ENCODE data around the gene CLEC16A.

CLEC16A gene

DNA sequence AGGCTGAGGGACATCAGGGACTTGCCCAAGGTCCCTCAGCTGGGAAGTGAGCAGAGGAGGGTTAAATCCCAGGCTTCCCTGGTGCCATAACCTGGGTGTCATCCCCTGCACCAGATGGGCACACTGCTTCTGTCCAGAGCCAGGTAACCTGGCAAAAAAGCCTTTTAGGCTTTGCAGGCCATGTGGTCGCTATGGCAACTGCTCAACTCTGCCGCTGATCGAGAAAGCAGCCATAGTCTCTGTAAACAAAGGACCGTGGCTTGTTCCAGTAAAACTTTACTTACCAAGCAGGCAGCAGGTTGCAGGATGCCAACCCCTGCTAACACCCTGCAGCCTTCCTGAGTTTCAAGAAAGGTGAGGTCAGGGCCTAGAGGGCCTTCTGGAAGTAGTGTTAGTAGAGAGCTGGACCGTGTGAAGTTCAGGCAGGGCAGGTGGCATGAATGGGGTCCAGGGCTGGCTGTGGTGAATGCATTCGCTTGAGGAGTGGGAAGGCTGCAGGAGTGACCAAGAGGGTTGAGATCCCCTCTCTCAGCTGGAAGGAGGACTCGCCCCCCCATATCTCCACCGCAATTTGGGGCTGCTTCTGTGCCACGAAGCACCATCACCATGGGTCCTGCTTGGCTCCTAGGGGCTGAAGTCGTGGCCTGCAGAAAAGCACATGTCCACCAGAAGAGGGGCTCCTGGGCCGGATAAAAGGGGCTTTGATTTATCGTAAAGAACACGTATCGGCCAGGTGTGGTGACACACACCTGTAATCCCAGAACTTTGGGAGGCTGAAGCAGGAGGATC, 220.3 kb downstream of the CLEC16A start:
- no peak overlapping the region for H3K27ac ChIP-seq (ENCODE audit: low read depth, low read length)
- no peaks in the 10 kb centered on the region for H3K27me3 ChIP-seq (ENCODE audit: control insufficient read depth in 5 of 5, insufficient read depth in 4 of 5, low read length in 5 of 5)
- H3K9ac ChIP-seq (ENCODE audit: low read length in 5 of 5), result no peak overlapping the region
- H3K36me3 ChIP-seq (ENCODE audit: control insufficient read depth in 5 of 5, insufficient read depth in 5 of 5, low read length in 5 of 5), result peaks cover 0 to 41% (median 26%) of the 10 kb centered on the region in 5 donors
- peaks cover 0 to 20% (median 16%) of the 10 kb centered on the region in 5 donors for H3K4me1 ChIP-seq (ENCODE audit: control insufficient read depth in 5 of 5, insufficient read depth in 5 of 5, low read length in 5 of 5)
- no peaks in the 10 kb centered on the region for H3K9me3 ChIP-seq (ENCODE audit: control insufficient read depth in 5 of 5, low read length in 5 of 5)
- H3K4me3 ChIP-seq (ENCODE audit: low read depth in 1 of 5, low read length in 5 of 5), result no peak overlapping the region

DNA sequence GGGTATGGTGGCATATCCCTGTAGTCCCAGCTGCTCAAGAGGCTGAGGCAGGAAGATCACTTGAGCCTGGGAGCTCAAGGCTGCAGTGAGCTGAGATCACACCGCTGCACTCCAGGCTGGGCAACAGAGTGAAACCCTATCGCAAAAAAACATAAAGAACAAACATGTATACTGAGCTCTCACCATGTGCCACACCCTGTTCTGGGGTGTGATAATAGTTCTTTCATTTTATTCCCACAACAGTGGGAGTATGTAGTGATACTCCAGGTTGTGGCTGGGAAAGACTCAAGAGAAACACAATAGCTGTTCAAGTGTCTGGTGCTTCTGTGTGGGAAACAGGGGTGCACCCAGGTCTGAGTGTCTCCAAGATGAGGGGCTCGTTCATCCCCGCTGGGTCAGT, 221.0 kb downstream of the CLEC16A start:
- Histone ChIP-seq H3K9me3 (ENCODE audit: control insufficient read depth in 5 of 5, low read length in 5 of 5) (no peaks in the 10 kb centered on the region), H3K27ac (ENCODE audit: low read depth, low read length) (no peak overlapping the region), H3K36me3 (ENCODE audit: control insufficient read depth in 5 of 5, insufficient read depth in 5 of 5, low read length in 5 of 5) (peaks cover 0 to 48% (median 29%) of the 10 kb centered on the region in 5 donors)

DNA sequence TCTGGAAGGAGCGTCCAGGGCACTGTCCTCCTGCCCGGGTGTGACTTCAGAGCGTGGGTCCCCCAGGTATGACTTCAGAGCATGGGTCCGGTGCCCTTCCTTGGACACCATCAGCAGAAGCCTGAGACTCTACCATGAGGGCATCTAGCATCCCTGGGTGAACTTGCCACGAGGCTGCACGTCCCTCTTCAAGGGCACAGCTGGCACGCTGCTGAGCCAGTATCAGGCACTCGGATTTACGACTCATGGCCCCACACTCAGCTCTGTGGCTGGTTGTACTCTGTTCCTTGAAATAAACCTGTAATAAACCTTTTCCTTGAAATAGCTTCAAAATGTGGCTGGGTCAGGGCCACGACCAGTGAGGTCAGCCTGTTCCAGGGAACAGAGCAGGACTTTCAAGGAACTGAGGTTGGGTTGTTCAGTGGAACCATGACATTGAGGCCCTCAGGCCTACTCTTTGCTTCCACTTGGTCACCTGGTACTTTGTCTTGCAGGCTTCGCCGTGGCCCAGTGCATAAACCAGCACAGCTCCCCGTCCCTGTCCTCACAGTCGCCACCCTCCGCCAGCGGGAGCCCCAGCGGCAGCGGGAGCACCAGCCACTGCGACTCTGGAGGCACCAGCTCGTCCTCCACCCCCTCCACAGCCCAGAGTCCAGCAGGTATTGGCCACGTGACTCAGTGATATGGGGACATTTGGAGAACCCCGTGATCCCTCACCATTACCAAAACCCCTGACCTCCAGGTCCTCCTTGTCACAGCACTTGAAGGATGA, 221.7 kb downstream of the CLEC16A start:
- no peak overlapping the region for H3K9ac ChIP-seq (ENCODE audit: low read length in 5 of 5)
- no peak overlapping the region for H3K4me3 ChIP-seq (ENCODE audit: low read depth in 1 of 5, low read length in 5 of 5)
- peaks cover 0 to 52% (median 29%) of the 10 kb centered on the region in 5 donors for H3K36me3 ChIP-seq (ENCODE audit: control insufficient read depth in 5 of 5, insufficient read depth in 5 of 5, low read length in 5 of 5)
- H3K4me1 ChIP-seq (ENCODE audit: control insufficient read depth in 5 of 5, insufficient read depth in 5 of 5, low read length in 5 of 5), result peaks cover 0 to 19% (median 16%) of the 10 kb centered on the region in 5 donors
- H3K27me3 ChIP-seq (ENCODE audit: control insufficient read depth in 5 of 5, insufficient read depth in 4 of 5, low read length in 5 of 5), result no peaks in the 10 kb centered on the region
- H3K27ac ChIP-seq (ENCODE audit: low read depth, low read length), result no peak overlapping the region
- H3K9me3 ChIP-seq (ENCODE audit: control insufficient read depth in 5 of 5, low read length in 5 of 5), result no peaks in the 10 kb centered on the region

More for the DNA sequence above, 221.0 kb downstream of the CLEC16A start:
- H3K27me3 ChIP-seq (ENCODE audit: control insufficient read depth in 5 of 5, insufficient read depth in 4 of 5, low read length in 5 of 5), result no peaks in the 10 kb centered on the region
- H3K9ac ChIP-seq (ENCODE audit: low read length in 5 of 5), result no peak overlapping the region
- H3K4me1 ChIP-seq (ENCODE audit: control insufficient read depth in 5 of 5, insufficient read depth in 5 of 5, low read length in 5 of 5), result peaks cover 0 to 20% (median 16%) of the 10 kb centered on the region in 5 donors
- no peak overlapping the region for H3K4me3 ChIP-seq (ENCODE audit: low read depth in 1 of 5, low read length in 5 of 5)

DNA sequence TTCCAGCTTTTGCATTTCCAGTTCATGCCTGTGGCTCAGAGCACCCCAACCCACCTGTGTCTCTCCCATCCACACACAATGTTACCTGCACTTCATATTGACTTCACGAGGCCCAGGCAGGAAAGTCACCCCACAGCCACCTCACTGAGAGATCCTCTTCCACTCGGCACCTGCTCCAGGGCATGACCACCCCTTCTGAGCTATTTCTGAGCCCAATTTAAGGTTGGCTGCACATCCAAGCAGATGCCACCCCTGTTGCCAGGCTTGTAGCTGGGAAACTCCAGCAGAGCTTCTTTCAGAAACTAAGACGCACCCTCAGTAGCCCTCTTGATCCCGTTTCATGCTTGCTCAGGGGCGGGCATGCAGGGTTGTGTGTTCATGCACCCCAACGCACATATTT, 223.2 kb downstream of the CLEC16A start:
- no peak overlapping the region for H3K4me3 ChIP-seq (ENCODE audit: low read depth in 1 of 5, low read length in 5 of 5)
- H3K27me3 ChIP-seq (ENCODE audit: control insufficient read depth in 5 of 5, insufficient read depth in 4 of 5, low read length in 5 of 5), result no peaks in the 10 kb centered on the region
- peaks cover 0 to 58% (median 33%) of the 10 kb centered on the region in 5 donors for H3K36me3 ChIP-seq (ENCODE audit: control insufficient read depth in 5 of 5, insufficient read depth in 5 of 5, low read length in 5 of 5)
- H3K9me3 ChIP-seq (ENCODE audit: control insufficient read depth in 5 of 5, low read length in 5 of 5), result no peaks in the 10 kb centered on the region
- no peak overlapping the region for H3K27ac ChIP-seq (ENCODE audit: low read depth, low read length)
- no peak overlapping the region for H3K9ac ChIP-seq (ENCODE audit: low read length in 5 of 5)
- H3K4me1 ChIP-seq (ENCODE audit: control insufficient read depth in 5 of 5, insufficient read depth in 5 of 5, low read length in 5 of 5), result peaks cover 0 to 5% (median 3%) of the 10 kb centered on the region in 5 donors

DNA sequence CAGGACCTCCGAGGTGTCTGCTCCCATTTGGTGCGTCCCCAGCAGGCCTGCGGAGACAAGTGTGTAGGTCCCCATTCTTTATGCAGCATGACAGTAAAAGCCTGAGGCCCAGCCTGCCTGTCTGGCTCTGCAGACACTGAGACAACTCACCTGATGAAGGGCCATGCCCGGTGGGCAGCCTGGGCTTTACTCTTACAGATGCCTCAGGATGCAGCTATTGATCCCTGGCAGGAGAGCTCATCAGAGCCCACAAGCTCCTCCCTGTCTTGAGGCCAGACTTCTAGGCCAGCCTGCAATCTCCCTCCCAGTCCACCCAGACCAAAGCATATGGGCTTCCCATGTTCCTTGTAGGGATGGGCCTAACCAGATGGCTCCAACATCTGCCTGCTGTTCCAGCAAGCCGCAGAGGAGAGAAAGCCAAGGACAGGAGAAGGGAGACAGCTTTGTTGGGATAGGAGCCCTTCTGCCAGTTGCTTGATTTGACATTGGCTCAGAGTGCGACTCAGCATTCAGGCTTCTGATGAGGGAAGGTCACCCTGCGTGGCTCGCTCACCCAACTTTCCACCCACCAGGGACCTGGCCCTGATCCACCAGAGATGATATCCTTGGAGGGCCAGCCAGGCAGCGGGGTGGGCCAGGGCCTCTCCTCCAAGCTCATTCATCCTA, 224.2 kb downstream of the CLEC16A start:
- H3K4me1 ChIP-seq (ENCODE audit: control insufficient read depth in 5 of 5, insufficient read depth in 5 of 5, low read length in 5 of 5), result no peaks in the 10 kb centered on the region
- no peaks in the 10 kb centered on the region for H3K27me3 ChIP-seq (ENCODE audit: control insufficient read depth in 5 of 5, insufficient read depth in 4 of 5, low read length in 5 of 5)
- no peak overlapping the region for H3K27ac ChIP-seq (ENCODE audit: low read depth, low read length)
- H3K4me3 ChIP-seq (ENCODE audit: low read depth in 1 of 5, low read length in 5 of 5), result no peak overlapping the region
- no peak overlapping the region for H3K9ac ChIP-seq (ENCODE audit: low read length in 5 of 5)
- H3K36me3 ChIP-seq (ENCODE audit: control insufficient read depth in 5 of 5, insufficient read depth in 5 of 5, low read length in 5 of 5), result peaks cover 0 to 64% (median 34%) of the 10 kb centered on the region in 5 donors
- no peaks in the 10 kb centered on the region for H3K9me3 ChIP-seq (ENCODE audit: control insufficient read depth in 5 of 5, low read length in 5 of 5)

DNA sequence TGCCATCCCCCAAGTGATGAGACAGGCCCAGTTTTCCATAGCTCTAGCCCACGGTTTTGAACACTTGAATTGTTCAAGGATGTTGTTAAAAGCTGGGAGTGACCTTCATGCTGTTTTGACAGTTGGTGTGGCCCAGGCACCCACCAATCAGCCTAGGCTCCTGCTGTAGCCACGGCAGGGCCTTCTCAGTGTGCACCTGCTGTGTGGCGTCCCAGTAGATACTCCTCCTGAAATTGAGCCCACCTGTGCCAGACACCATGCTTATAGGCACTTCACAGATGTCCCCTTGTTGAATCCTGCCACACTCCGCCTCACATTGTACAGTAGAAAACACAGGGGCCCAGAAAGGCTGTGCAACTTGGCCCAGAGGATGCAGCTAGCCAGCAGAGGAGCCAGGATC, 225.3 kb downstream of the CLEC16A start:
- Histone ChIP-seq H3K4me1 (ENCODE audit: control insufficient read depth in 5 of 5, insufficient read depth in 5 of 5, low read length in 5 of 5) (no peaks in the 10 kb centered on the region), H3K9me3 (ENCODE audit: control insufficient read depth in 5 of 5, low read length in 5 of 5) (no peaks in the 10 kb centered on the region), H3K36me3 (ENCODE audit: control insufficient read depth in 5 of 5, insufficient read depth in 5 of 5, low read length in 5 of 5) (peaks cover 0 to 76% (median 41%) of the 10 kb centered on the region in 5 donors), H3K27me3 (ENCODE audit: control insufficient read depth in 5 of 5, insufficient read depth in 4 of 5, low read length in 5 of 5) (no peaks in the 10 kb centered on the region), H3K4me3 (ENCODE audit: low read depth in 1 of 5, low read length in 5 of 5) (no peak overlapping the region), H3K27ac (ENCODE audit: low read depth, low read length) (no peak overlapping the region), H3K9ac (ENCODE audit: low read length in 5 of 5) (no peak overlapping the region)

DNA sequence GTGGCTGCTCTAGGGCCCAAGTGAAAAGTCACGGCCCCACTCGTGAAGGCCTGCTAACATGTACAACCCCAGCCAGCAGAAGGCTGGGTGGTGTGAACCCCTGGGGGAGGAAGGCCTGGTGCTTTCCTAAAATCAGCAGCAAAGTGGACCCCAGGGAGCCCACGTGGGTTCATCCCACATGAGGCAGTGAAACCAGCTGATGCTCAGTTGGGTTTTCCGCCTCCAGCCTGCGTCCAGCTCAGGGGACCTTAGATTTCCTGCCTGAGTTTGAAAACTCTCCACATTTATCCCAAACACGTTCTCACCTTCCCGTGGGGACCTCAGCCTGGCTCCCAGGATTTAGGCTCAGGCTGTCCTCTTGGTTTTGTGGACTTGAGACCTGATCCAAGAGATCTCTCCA, 225.8 kb downstream of the CLEC16A start:
- no peak overlapping the region for H3K27ac ChIP-seq (ENCODE audit: low read depth, low read length)
- no peak overlapping the region for H3K4me3 ChIP-seq (ENCODE audit: low read depth in 1 of 5, low read length in 5 of 5)
- no peaks in the 10 kb centered on the region for H3K9me3 ChIP-seq (ENCODE audit: control insufficient read depth in 5 of 5, low read length in 5 of 5)
- H3K36me3 ChIP-seq (ENCODE audit: control insufficient read depth in 5 of 5, insufficient read depth in 5 of 5, low read length in 5 of 5), result peaks cover 0 to 77% (median 41%) of the 10 kb centered on the region in 5 donors
- H3K9ac ChIP-seq (ENCODE audit: low read length in 5 of 5), result no peak overlapping the region
- no peaks in the 10 kb centered on the region for H3K27me3 ChIP-seq (ENCODE audit: control insufficient read depth in 5 of 5, insufficient read depth in 4 of 5, low read length in 5 of 5)
- H3K4me1 ChIP-seq (ENCODE audit: control insufficient read depth in 5 of 5, insufficient read depth in 5 of 5, low read length in 5 of 5), result no peaks in the 10 kb centered on the region

DNA sequence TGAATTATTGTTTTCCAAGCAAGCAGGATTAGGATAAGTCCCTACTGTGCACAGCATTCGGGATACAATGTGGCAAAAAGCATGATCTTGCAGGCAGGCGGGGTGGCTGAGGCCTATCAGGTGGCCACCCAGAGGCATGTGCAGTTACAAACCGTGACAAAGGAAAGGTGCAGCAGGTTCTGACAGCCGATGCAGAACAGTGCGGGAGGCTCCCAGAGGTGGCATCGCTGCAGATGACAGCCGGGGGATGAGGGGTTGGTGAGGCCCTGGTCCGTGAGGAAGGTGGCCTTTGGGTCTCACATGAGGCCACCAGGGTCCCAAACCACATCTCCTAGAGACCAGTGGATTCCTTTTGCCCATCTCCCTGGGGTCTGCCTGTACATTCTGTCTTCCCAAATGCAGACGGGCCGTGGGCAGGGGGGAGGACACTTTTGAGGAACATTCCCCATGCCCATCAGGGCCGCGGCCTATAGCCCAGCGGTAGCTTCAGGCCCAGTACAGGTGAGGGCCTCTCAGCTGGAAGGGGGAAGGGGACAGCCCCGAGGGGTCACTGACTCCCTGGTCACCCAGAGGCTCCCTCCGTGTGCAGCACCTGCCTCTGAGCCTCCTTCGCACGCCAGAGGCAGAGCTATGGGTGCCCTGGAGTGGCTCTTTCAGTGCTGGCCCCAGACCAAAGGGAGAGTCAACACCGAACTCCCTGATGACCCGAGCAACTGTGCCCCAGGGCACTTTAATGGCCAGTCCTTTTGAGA, 226.5 kb downstream of the CLEC16A start:
- no peaks in the 10 kb centered on the region for H3K27me3 ChIP-seq (ENCODE audit: control insufficient read depth in 5 of 5, insufficient read depth in 4 of 5, low read length in 5 of 5)
- H3K36me3 ChIP-seq (ENCODE audit: control insufficient read depth in 5 of 5, insufficient read depth in 5 of 5, low read length in 5 of 5), result peaks cover 0 to 72% (median 41%) of the 10 kb centered on the region in 5 donors
- H3K9ac ChIP-seq (ENCODE audit: low read length in 5 of 5), result no peak overlapping the region
- H3K4me1 ChIP-seq (ENCODE audit: control insufficient read depth in 5 of 5, insufficient read depth in 5 of 5, low read length in 5 of 5), result no peaks in the 10 kb centered on the region
- no peak overlapping the region for H3K4me3 ChIP-seq (ENCODE audit: low read depth in 1 of 5, low read length in 5 of 5)
- no peak overlapping the region for H3K27ac ChIP-seq (ENCODE audit: low read depth, low read length)
- H3K9me3 ChIP-seq (ENCODE audit: control insufficient read depth in 5 of 5, low read length in 5 of 5), result no peaks in the 10 kb centered on the region

DNA sequence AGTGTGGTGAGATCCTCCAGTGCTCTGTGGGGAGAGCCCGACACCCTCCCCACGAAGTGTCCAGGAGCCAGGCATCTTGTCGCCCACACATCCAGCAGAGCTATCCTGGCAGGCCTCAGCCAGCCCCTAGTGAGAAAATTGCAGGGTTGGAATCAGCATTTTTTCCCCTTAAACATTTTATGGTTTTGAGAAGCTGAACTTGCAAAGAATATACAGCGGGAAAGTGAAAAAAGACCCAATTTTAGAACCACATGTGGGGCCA, 227.0 kb downstream of the CLEC16A start:
- Histone ChIP-seq H3K36me3 (ENCODE audit: control insufficient read depth in 5 of 5, insufficient read depth in 5 of 5, low read length in 5 of 5) (peaks cover 0 to 67% (median 39%) of the 10 kb centered on the region in 5 donors), H3K4me3 (ENCODE audit: low read depth in 1 of 5, low read length in 5 of 5) (no peak overlapping the region), H3K27me3 (ENCODE audit: control insufficient read depth in 5 of 5, insufficient read depth in 4 of 5, low read length in 5 of 5) (no peaks in the 10 kb centered on the region), H3K9ac (ENCODE audit: low read length in 5 of 5) (no peak overlapping the region), H3K4me1 (ENCODE audit: control insufficient read depth in 5 of 5, insufficient read depth in 5 of 5, low read length in 5 of 5) (no peaks in the 10 kb centered on the region), H3K27ac (ENCODE audit: low read depth, low read length) (no peak overlapping the region), H3K9me3 (ENCODE audit: control insufficient read depth in 5 of 5, low read length in 5 of 5) (no peaks in the 10 kb centered on the region)

All from subcutaneous abdominal adipose tissue (tissue), 5 donors.